Heart right ventricle (tissue), 16 donors: ENCODE results near the gene SLC4A7. TPM values are rescaled to one million over a fixed set of nuclear protein-coding genes. Genes with fewer than 3 reads are reported as not detected.
"Not testable (repeated sequence)": the region's sequence is repeated elsewhere in the genome, so short reads cannot be mapped to it uniquely, and the experiment has no call there.

ENCODE experiments used
- ATAC-seq, 8 donors: fragments of 200-7000 bp; cut with Tn5 transposase; one replicate each; pipeline ENCODE4 v1.9.1; 2020; ENCODE audit warnings: mild to moderate bottlenecking in 8 of 8, moderate library complexity in 8 of 8, moderate number of reproducible peaks in 1 of 8
- DNase-seq, 2 donors: peaks; one replicate each; pipeline ENCODE4 v3.0.0-alpha.2; 2020
- H3K27ac ChIP-seq, 10 donors: fragments of 200-600 bp; sonication (generic) in 2 of 10; one replicate each; pipeline versions ENCODE4 v1.5.0 to v1.8.0; 2020 to 2022; ENCODE audit warnings: mild to moderate bottlenecking in 3 of 10
- H3K27me3 ChIP-seq, 7 donors: fragments of 200-600 bp; one replicate each; pipeline ENCODE4 v1.8.0; 2021 to 2022; ENCODE audit warnings: mild to moderate bottlenecking in 2 of 7
- H3K36me3 ChIP-seq, 9 donors: fragments of 200-600 bp; sonication (generic) in 1 of 9; one replicate each; pipeline versions ENCODE4 v1.5.0 to v1.8.0; 2020 to 2022; ENCODE audit warnings: mild to moderate bottlenecking in 2 of 9
- H3K4me1 ChIP-seq, 9 donors: fragments of 200-600 bp; sonication (generic) in 1 of 9; one replicate each; pipeline versions ENCODE4 v1.5.0 to v1.8.0; 2020 to 2022; ENCODE audit warnings: mild to moderate bottlenecking in 4 of 9
- H3K4me3 ChIP-seq, 10 donors: fragments of 200-600 bp; sonication (generic) in 2 of 10; one replicate each; pipeline versions ENCODE4 v1.5.0 to v1.8.0; 2020 to 2022; ENCODE audit warnings: mild to moderate bottlenecking in 7 of 10, moderate library complexity in 2 of 10
- H3K9me3 ChIP-seq, 11 donors: fragments of 200-600 bp in 10 of 11; sonication (generic) in 2 of 11; one replicate each; pipeline versions ENCODE4 v1.5.0 to v1.8.0; 2013 to 2022; ENCODE audit warnings: mild to moderate bottlenecking in 2 of 11, control low read depth in 1 of 11, moderate library complexity in 1 of 11
- CTCF ChIP-seq, 9 donors: fragments of 200-600 bp; sonication (generic) in 2 of 9; IDR thresholded peaks; one replicate each; pipeline versions ENCODE4 v1.5.0 to v1.8.0; 2021 to 2022; ENCODE audit warnings: antibody characterized with exemption in 9 of 9, mild to moderate bottlenecking in 5 of 9, moderate library complexity in 1 of 9
- WGBS, 2 donors: extraction: QIAGEN DNeasy Blood & Tissue Kit; methylation state at CpG; one replicate each; pipeline ENCODE4 v1.1.7; 2013; ENCODE audit warnings: inconsistent platforms in 1 of 2; 5-methylcytosine and 5-hydroxymethylcytosine counted together
- intact Hi-C, 10 donors: fragments of 100-400 bp; cut with DNase I; formaldehyde crosslinking; loops; one replicate each; pipeline versions ENCODE4 v1.11.1 to v1.14.2; 2022
- polyA plus RNA-seq, 2 donors: library from polyadenylated mRNA; stranded (reverse); fragments of 200-250 nt; gene quantifications; one replicate each; pipeline ENCODE4 v1.2.3, GENCODE V29; 2013
- total RNA-seq, 10 donors: library from RNA; stranded (reverse); fragmentation: NEBNext Ultra II Directional in 3 of 10; extraction: Animal tissue kit (Norgen Biotek cat#: 25700) in 3 of 10; gene quantifications; one replicate each; pipeline versions ENCODE4 v1.2.1 to v1.2.4, GENCODE V29; 2021 to 2023
- donor health status: Arrhythmogenic right ventricular cardiomyopathy.
- donor health status: ischemic (EF 13 %, LVEDD 7.1; RV severe dilation, severe dysfunction).
- donor health status: healthy with polysubstance abuse.
- donor health status: DM: no; HTN: yes; CAD: no.
- donor health status: DM: no; HTN: no; CAD: no.
- donor health status: ischemic (EF 25% LVEDD 6.9; RV normal size, moderate dysfunction).
- donor health status: ischemic (EF 25% LVEDD 5.7; RV mildly dilated, moderate dysfunction).
- donor health status: healthy.
- donor health status: DM: yes; HTN: yes; CAD: no.
- donor health status: Ischemic cardiomyopathy.
- donor health status: ischemic (EF 35%, LVEDD 5.7; RV mildly dilated, moderate dysfunction).
- donor health status: nonischemic (EF 11% LVEDD 7.7; RV severe dilation, severe dysfunction).
- donor health status: DM: yes; HTN: yes; CAD: no.
- donor health status: PGD.
- donor health status: ischemic (EF 29% LVEDD 5.4; RV normal size, mild dysfunction).
- donor health status: nonischemic (EF 23%, LVEDD 6.1; RV moderate dilation, normal function).

SLC4A7 gene
- total and polyA plus RNA-seq, 12 donors: 3.0 to 18.7 (median 11.8) TPM

GRCh38 chr3:27415202-27415601, 69.0 kb downstream of the SLC4A7 start:
- no peaks in the 10 kb centered on the region for H3K9me3 ChIP-seq
- H3K27me3 ChIP-seq: no peaks in the 10 kb centered on the region
- WGBS, 2 donors: 90 to 91% methylated on average over 1 of the region's 1 CpG
- H3K27ac ChIP-seq: no peak overlapping the region
- H3K4me1 ChIP-seq: peaks cover 0 to 11% (median 0%) of the 10 kb centered on the region in 9 donors
- no peak for TF ChIP-seq CTCF (IDR thresholded peaks at IDR 0.05)
- H3K4me3 ChIP-seq: no peak overlapping the region
- H3K36me3 ChIP-seq: peaks cover 0 to 72% (median 10%) of the 10 kb centered on the region in 9 donors
- DNase-seq (no peak), ATAC-seq (no peak)
- intact Hi-C loops: no loop called here

GRCh38 chr3:27392950-27393679, 91.1 kb downstream of the SLC4A7 start:
- peaks cover 0 to 94% (median 10%) of the 10 kb centered on the region in 9 donors for H3K36me3 ChIP-seq
- no peaks in the 10 kb centered on the region for H3K9me3 ChIP-seq
- DNase-seq: no peak
- no peak for ATAC-seq
- no peaks in the 10 kb centered on the region for H3K27me3 ChIP-seq
- no peak for TF ChIP-seq CTCF (IDR thresholded peaks at IDR 0.05)
- intact Hi-C loops: no loop called here
- no peaks in the 10 kb centered on the region for H3K4me1 ChIP-seq
- 58 to 63% methylated on average over 3 of the region's 3 CpGs for WGBS, 2 donors
- no peak overlapping the region for H3K27ac ChIP-seq
- H3K4me3 ChIP-seq: no peak overlapping the region

GRCh38 chr3:27392414-27392813, 91.8 kb downstream of the SLC4A7 start:
- ATAC-seq, H3K4me1 ChIP-seq, DNase-seq, H3K4me3 ChIP-seq, H3K9me3 ChIP-seq, H3K27ac ChIP-seq, intact Hi-C loops, H3K27me3 ChIP-seq: not testable (repeated sequence)
- 97 to 98% methylated on average over 10 of the region's 10 CpGs for WGBS, 2 donors
- H3K36me3 ChIP-seq: peaks cover 0 to 92% (median 6%) of the 10 kb centered on the region in 9 donors

GRCh38 chr3:27391796-27392195, 92.4 kb downstream of the SLC4A7 start:
- H3K4me3 ChIP-seq: no peak overlapping the region
- DNase-seq (no peak), ATAC-seq (no peak)
- H3K27ac ChIP-seq: no peak overlapping the region
- H3K9me3 ChIP-seq: no peaks in the 10 kb centered on the region
- TF ChIP-seq CTCF (IDR thresholded peaks at IDR 0.05): no peak
- peaks cover 0 to 90% (median 6%) of the 10 kb centered on the region in 9 donors for H3K36me3 ChIP-seq
- H3K4me1 ChIP-seq: no peaks in the 10 kb centered on the region
- H3K27me3 ChIP-seq: no peaks in the 10 kb centered on the region
- intact Hi-C loops: no loop called here
- WGBS, 2 donors: 97 to 100% methylated on average over 1 of the region's 1 CpG

GRCh38 chr3:27387625-27388024, 96.6 kb downstream of the SLC4A7 start:
- 100% methylated on average over 1 of the region's 1 CpG for WGBS, 2 donors
- peaks cover 0 to 86% (median 9%) of the 10 kb centered on the region in 9 donors for H3K36me3 ChIP-seq
- ATAC-seq (no peak), DNase-seq (no peak)
- H3K9me3 ChIP-seq: no peaks in the 10 kb centered on the region
- TF ChIP-seq CTCF (IDR thresholded peaks at IDR 0.05): no peak
- no peak overlapping the region for H3K27ac ChIP-seq
- H3K4me3 ChIP-seq: no peak overlapping the region
- H3K27me3 ChIP-seq: no peaks in the 10 kb centered on the region
- H3K4me1 ChIP-seq: peaks cover 0 to 6% (median 0%) of the 10 kb centered on the region in 9 donors
- intact Hi-C loops: no loop called here
